HG03457 (cell line): Measurements from ENCODE around the gene OSGIN1.
A peak's percentile ranks its signal among the peaks of the same experiment; 100 is the strongest.

Experiments used
- ATAC-seq: cut with Tn5 transposase; IDR thresholded peaks from one replicate; pipeline ENCODE4 v1.9.1; 2021; ENCODE audit warnings: moderate number of reproducible peaks; ENCODE audit not compliant: unreplicated experiment

OSGIN1 gene

GRCh38 chr16:83952940-83953795 is at the start of gene OSGIN1:
Gene OSGIN1, plus strand, starts transcription at chr16:83953240. Its CDS starts 4,432 bp downstream, at chr16:83957672.
- ATAC-seq, result peak; percentile 75

- no peak for ATAC-seq
Measured at GRCh38 chr16:83903751-83904150, 49.3 kb upstream of the OSGIN1 start.

DNA sequence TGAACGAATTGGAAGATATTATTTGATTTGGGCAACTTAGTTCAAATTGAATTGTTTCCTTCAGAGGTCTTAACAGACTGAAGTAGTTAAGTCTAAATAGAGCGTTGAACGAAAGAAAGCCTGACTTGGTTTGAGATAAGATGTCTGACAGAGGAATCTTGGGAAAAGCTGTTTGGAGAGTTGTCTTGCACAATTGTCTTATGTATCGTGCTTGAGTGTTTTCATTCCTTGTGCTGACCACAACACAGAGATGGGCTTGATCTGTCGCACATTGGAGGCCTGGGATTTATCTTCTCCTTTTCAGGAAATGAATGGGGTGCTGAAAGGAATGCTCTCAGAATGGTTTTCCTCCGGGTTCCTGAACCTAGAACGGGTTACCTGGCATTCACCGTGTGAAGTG is 46.4 kb upstream of the OSGIN1 start:
- no peak for ATAC-seq

DNA sequence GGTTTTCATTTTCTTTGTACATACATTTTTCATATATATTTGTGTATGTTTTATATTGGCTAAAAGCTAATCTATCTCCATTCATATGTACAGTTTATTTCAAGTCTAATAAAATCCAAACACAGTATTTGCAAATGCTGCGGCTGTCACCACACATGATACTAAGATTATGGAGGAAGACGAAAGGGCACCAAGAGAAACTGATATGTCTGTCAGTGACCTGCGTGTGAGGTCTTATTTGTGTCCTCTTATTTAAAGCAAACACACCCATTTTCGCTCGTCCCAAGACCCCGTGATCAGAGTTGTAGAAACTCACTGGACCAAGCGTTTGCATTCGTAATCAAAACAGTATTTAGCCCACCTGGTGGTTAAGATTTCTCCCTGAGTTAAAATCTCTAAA is 45.9 kb upstream of the OSGIN1 start:
- ATAC-seq, result no peak

GRCh38 chr16:83907631-83908250 is 45.3 kb upstream of the OSGIN1 start:
- no peak for ATAC-seq

DNA sequence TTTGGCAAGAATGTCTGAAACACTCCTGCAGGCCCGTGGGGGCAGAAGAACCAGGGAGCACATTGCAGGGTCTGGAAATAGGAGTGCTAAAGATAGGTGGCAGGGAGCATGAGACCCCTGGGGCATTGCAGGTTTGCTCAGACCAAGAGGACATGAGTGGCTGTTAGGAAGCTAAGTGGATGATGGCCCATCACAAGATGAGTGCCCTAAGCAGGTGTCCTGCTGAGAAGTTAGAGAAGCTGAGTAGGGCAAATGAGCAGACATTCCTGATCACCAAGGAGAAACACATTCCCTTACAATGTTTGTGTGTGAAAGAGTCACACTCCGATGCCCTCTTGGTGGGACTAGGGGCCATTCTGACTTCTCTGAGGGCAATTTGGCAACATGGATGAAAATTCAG is 44.2 kb upstream of the OSGIN1 start:
- no peak for ATAC-seq

DNA sequence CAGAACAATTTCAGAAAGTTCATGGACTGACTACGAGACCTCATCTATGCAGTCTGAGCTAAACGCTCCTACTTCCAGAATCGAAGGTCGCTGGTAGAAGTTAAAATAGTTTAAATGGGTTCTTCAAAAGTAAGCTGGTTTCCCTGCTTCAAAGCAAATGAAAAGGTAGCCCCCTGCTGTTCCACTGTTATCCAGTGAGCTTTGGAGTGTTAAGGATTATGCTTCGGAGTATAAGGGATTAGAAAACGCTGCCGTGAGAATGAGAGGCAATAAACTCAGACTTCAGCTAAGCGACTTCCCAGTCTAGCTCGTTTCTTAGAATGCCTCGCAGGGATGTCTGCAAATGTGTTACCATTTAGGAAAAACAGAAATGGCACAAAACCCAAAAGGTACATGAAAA is 41.8 kb upstream of the OSGIN1 start:
- ATAC-seq, result no peak

DNA sequence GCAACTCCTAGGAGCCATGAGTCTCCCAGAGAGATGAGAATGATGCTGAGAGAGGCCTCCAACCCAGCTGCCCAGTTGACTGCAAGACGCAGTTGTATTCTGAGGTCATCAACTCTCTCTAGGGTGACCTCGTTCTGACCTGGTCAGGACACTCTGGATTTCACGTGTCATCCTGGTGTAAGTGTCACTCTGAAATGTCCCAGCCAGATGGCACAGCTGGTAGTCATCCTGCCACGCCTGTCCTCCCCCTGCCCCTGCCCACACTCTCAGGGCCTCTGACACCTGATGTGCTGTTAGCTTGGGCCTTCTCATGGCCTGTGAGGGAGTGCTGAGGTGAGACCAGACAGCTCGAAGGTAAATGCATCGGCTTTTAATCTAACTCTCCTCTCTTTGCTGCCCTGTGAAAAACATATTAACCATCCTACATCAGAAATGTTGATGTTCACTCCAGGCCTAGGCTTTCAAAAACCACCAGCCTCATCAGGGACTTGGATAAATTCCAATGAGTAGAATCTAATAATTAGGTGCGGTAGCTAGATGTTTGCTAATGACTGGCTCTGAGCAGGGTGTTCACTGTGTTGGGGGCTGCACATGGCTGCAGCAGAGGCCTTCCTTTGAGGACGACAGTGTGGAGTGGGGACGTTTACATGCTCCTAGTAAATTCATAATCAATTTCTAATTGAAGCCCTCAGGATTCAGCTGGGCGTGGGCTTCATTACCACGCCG is 40.4 kb upstream of the OSGIN1 start:
- no peak for ATAC-seq

- ATAC-seq, result no peak
Measured at GRCh38 chr16:83913245-83913633, 39.8 kb upstream of the OSGIN1 start.

GRCh38 chr16:83914091-83914710 is 38.8 kb upstream of the OSGIN1 start:
- ATAC-seq, result no peak

DNA sequence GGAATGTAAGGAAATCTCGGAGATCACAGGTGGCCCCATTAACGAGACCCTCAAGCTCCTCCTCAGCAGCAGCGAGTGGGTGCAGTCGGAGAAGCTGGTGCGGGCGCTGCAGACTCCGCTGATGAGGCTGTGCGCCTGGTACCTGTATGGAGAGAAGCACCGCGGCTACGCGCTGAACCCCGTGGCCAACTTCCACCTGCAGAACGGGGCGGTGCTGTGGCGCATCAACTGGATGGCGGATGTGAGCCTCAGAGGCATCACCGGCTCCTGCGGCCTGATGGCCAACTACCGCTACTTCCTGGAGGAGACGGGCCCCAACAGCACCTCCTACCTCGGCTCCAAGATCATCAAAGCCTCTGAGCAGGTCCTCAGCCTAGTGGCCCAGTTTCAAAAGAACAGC is 38.0 kb upstream of the OSGIN1 start:
- ATAC-seq, result no peak

GRCh38 chr16:83915491-83915890 is 37.5 kb upstream of the OSGIN1 start:
- no peak for ATAC-seq

DNA sequence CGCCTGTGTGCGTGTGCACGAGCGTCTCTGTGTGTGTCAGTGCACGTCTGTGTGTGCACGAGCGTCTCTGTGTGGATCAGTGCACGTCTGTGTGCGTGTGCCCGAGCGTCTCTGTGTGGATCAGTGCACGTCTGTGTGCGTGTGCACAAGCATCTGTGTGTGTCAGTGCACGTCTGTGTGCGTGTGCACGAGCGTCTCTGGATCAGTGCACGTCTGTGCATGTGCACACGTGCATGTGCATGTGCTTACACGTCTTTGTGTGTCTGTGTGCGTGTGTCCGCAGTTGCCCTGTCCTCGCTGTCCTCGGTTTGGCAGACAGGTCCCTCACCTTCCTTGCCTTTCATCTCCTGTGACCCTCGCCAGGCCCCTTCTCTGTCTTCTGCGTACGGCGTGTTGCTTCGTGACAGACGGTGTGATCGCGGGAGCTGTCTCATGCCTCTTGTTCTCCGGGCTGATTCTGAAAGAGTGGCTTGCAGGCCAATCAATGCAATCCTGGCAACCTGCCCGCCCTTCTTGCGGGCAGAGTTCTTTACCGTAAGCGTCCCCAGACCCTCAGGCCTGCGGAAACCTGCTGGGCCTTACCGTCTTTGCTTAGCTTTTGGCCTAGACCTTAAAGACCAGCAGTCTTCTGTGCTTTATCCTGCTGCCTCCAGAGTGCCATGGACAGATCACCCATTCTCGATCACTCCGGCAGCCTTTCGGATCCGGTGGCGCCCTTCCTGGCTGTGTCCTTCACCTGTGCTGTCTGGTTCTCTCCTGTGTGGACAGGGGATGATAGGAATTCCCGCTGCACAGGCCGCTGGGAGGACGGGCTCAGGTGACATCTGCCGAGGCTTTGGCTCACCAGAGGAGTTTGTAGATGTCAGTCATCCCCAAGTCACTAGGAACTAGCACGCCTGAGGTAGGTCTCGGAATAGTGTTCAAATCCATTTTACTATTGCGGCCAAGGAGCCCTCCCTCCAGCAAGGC is 35.6 kb upstream of the OSGIN1 start:
- no peak for ATAC-seq

DNA sequence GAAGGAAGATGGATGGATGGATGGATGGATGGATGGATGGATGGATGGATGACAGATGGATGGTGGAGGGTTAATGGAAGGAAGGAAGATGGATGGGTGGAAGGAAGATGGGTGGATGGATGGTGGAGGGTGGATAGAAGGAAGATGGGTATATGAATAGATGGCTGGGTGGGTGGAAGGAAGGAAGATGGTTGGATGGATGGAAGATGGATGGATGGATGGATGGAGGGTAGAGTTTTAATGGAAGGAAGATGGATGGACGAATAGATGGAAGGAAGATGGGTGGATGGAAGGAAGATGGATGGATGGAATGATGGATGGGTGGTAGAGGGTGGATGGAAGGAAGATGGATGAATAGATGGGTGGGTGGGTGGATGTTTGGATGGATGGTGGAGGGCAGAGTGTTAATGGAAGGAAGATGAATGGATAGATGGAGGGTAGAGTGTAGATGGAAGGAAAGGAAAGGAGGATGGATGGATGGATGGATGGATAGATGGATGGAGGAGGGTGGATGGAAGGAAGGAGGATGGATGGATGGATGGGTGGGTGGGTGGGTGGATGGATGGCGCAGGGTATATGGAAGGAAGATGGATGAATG is 32.0 kb upstream of the OSGIN1 start:
- ATAC-seq, result no peak

DNA sequence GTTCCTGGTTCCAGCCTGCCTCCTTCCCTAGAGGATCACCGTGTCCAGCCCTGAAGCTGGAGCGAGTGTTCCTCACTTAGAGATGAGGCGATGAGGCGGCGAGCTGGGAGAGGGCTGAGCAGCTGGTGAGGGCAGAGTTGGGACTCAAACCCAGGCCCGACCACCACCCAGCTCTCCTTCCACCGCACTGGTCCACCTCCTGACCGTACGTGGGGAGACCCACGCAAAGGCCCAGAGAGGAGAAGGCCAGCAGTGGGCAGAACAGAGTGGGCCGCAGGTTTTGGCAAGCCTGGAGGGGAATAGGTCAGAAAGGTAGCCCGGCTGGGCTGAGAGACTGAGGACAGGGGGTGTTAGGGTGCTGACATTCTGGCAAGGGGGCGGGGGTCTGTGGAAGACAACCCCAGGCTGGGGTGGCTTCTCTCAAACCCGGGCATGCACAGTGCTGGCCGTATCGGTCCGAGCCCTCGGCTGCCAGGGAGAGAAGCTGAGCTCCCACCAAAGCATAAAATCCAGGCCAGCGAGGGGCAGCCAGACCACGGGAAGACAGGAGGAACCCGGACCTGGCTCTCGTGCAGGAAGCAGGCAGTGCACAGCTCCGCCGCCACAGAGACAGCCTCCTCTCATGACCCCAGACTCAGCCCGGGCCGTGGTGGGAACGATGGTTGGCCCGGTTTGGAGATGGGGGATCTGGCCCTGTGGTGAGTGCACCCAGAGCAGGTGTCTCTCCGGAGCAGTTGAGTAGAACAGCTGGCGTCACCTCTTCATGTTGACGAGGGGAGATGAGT is 29.3 kb upstream of the OSGIN1 start:
- ATAC-seq, result no peak

GRCh38 chr16:83924686-83925085 is 28.4 kb upstream of the OSGIN1 start:
- ATAC-seq, result no peak

DNA sequence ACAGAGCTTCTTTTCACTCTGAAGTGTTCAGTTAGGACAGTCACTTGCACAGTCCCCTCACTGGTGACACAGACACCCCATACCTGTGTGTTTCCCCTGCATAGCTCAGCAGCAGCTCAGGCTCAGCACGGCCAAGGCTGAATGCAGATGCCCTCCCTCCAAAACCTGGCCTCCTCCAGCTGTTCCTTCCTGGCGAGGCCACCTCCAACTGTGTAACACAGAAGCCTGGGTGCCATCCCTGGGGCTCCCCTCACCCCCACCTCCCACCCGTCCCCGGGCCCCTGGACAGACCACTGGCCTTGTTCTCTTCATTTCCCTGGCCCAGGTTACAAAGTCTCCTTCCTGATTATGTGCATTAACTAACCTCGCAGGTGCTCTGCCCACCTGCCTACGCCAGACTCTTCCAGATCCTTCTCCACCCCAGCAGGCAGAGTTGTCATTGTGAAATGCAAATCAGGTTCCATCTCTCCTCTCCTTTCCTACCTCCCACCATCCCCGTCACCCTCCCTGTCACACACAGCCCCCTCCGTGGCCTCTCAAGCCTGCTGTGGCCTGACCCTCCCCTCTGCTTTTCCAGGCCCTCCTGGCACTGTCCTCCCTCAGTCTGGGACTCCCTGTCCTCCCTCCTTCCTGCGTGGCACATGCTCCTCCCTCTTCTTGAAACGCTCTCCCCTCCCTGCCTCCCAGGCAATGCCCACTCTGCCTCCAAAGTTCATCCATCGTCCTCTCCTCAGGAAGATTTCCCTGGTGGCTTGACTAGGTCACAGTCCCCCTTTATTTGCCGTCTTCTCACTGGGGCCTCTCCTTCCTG is 27.7 kb upstream of the OSGIN1 start:
- ATAC-seq, result no peak
